A673 (cell line): ENCODE data around the gene SETD4. TPM values are rescaled to one million over a fixed set of nuclear protein-coding genes. Genes with fewer than 3 reads are reported as not detected.

Experiments used
- BruUV-seq: library from RNA; stranded (reverse); fragments of 400-500 nt; replicated peaks from 2 replicates; lab custom pipeline; 2021; lab: Mats Ljungman, UMichigan
- CTCF ChIA-PET: fragments of 300-600 bp; sonication (Branson Sonifier 250); formaldehyde crosslinking; loops from one replicate; lab custom pipeline; 2022; ENCODE audit warnings: antibody characterized with exemption; lab: Charles Lee
- POLR2A ChIA-PET: fragments of 300-600 bp; sonication (Branson Sonifier 250); formaldehyde crosslinking; loops from one replicate; lab custom pipeline; 2022; ENCODE audit warnings: antibody characterized with exemption; ENCODE audit not compliant: low non-redundant PET; lab: Charles Lee
- DNase-seq: peaks from one replicate; pipeline ENCODE4 v3.0.0-alpha.2; 2015; ENCODE audit warnings: low spot score
- H3K27ac ChIP-seq: fragments of 200-600 bp; sonication (generic); 2 replicates; pipeline ENCODE4 v1.5.1; 2016; ENCODE audit warnings: mixed run types, low read depth, mild to moderate bottlenecking, mixed read lengths, antibody characterized with exemption, low read length; ENCODE audit not compliant: poor library complexity, severe bottlenecking
- H3K27me3 ChIP-seq: fragments of 200-600 bp; sonication (generic); replicated peaks from 2 replicates; pipeline ENCODE4 v1.6.1; 2017; ENCODE audit warnings: mixed run types, low read depth, mild to moderate bottlenecking, mixed read lengths, antibody characterized with exemption, low read length; ENCODE audit not compliant: insufficient read depth, poor library complexity
- H3K36me3 ChIP-seq: fragments of 200-600 bp; sonication (generic); 2 replicates; pipeline ENCODE4 v1.6.1; 2016; ENCODE audit warnings: mixed run types, mild to moderate bottlenecking, mixed read lengths, antibody characterized with exemption, low read length; ENCODE audit not compliant: insufficient read depth, poor library complexity, severe bottlenecking
- H3K4me1 ChIP-seq: fragments of 200-600 bp; sonication (generic); 2 replicates; pipeline ENCODE4 v1.6.1; 2017; ENCODE audit warnings: mixed run types, mild to moderate bottlenecking, mixed read lengths, antibody characterized with exemption, low read length; ENCODE audit not compliant: insufficient read depth, poor library complexity, severe bottlenecking
- H3K4me3 ChIP-seq: fragments of 200-600 bp; sonication (generic); 2 replicates; pipeline ENCODE4 v1.5.1; 2016; ENCODE audit warnings: low read depth, mixed run types, mild to moderate bottlenecking, mixed read lengths, low read length; ENCODE audit not compliant: poor library complexity, severe bottlenecking
- H3K9me3 ChIP-seq: fragments of 200-600 bp; sonication (generic); 2 replicates; pipeline ENCODE4 v1.6.1; 2016; ENCODE audit warnings: mixed run types, low read depth, mild to moderate bottlenecking, mixed read lengths, antibody characterized with exemption, low read length; ENCODE audit not compliant: poor library complexity, severe bottlenecking
- CTCF ChIP-seq: fragments of 300-800, 200-600 bp; sonication (generic); conservative IDR thresholded peaks from 2 replicates; pipeline ENCODE4 v1.5.1; 2017; ENCODE audit warnings: low read depth, mild to moderate bottlenecking, antibody characterized with exemption, low read length, moderate library complexity, mixed read lengths
- EZH2 ChIP-seq: fragments of 200-600 bp; sonication (generic); IDR thresholded peaks from 2 replicates; pipeline ENCODE4 v1.6.1; 2017; ENCODE audit warnings: borderline replicate concordance, low read depth, mild to moderate bottlenecking, mixed read lengths, antibody characterized with exemption, low read length; ENCODE audit not compliant: poor library complexity, severe bottlenecking
- intact Hi-C: fragments of 100-400 bp; cut with micrococcal nuclease; formaldehyde crosslinking; loops from one replicate; pipeline ENCODE4 v1.10.0; 2022; ENCODE audit not compliant: unreplicated experiment
- total RNA-seq: library from RNA; stranded (reverse); gene quantifications from 2 replicates; pipeline ENCODE4 v1.2.3, GENCODE V29; 2021

The SETD4 gene
- total RNA-seq, 1 experiment from 2014 or later = 29.3 TPM

DNA sequence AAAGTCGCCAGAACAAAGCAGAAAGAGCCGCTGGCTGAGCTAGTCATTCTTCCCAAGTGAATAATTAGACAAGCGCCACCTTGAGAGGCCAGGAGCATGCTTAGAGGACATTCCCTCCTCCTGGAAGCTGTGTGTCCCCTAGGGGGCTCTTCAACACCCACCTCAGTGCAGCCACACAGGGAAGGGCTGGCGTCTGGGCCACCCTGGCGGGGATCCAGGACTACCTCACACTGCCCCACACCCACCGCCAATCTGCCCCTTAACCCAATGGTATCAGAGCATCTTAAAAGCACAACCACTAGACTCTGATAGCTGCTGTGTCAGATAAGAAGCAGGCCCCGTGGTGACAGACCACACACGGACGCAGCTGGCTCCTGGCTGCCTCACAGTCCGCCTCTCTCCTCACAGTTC is 24.9 kb downstream of the SETD4 start:
- ChIA-PET POLR2A (no interaction called here), CTCF (no interaction called here)
- DNase-seq = no peak
- Histone ChIP-seq H3K36me3 (peaks cover 24% of the 10 kb centered on the region), H3K4me3 (no peak overlapping the region), H3K9me3 (no peaks in the 10 kb centered on the region), H3K27me3 (no peaks in the 10 kb centered on the region), H3K27ac (no peak overlapping the region), H3K4me1 (no peaks in the 10 kb centered on the region)
- no peak for TF ChIP-seq CTCF
- TF ChIP-seq EZH2 = no peak
- no TSS peak for BruUV-seq
- intact Hi-C loops = no loop called here

- Histone ChIP-seq H3K4me1 (no peaks in the 10 kb centered on the region), H3K27me3 (no peaks in the 10 kb centered on the region), H3K4me3 (no peak overlapping the region), H3K27ac (no peak overlapping the region), H3K9me3 (no peaks in the 10 kb centered on the region), H3K36me3 (peaks cover 24% of the 10 kb centered on the region)
- ChIA-PET CTCF (no interaction called here), POLR2A (no interaction called here)
- no TSS peak for BruUV-seq
- DNase-seq = no peak
- intact Hi-C loops = no loop called here
- TF ChIP-seq EZH2 (no peak), CTCF (no peak)
Measured at GRCh38 chr21:36034211-36034913, 26.0 kb downstream of the SETD4 start.

GRCh38 chr21:36032647-36033406 is 27.5 kb downstream of the SETD4 start:
- H3K27me3 ChIP-seq = no peaks in the 10 kb centered on the region
- H3K4me1 ChIP-seq = no peaks in the 10 kb centered on the region
- CTCF ChIA-PET = no interaction called here
- intact Hi-C loops = no loop called here
- TF ChIP-seq CTCF (no peak), EZH2 (no peak)
- no peak for DNase-seq
- H3K9me3 ChIP-seq = no peaks in the 10 kb centered on the region
- H3K36me3 ChIP-seq = peaks cover 15% of the 10 kb centered on the region
- H3K27ac ChIP-seq = no peak overlapping the region
- no TSS peak for BruUV-seq
- no peak overlapping the region for H3K4me3 ChIP-seq
- POLR2A ChIA-PET = no interaction called here
